Measurements from ENCODE around the gene KLHL22.
"Not testable (repeated sequence)": the region's sequence is repeated elsewhere in the genome, so short reads cannot be mapped to it uniquely, and the experiment has no call there.

KLHL22 gene

DNA sequence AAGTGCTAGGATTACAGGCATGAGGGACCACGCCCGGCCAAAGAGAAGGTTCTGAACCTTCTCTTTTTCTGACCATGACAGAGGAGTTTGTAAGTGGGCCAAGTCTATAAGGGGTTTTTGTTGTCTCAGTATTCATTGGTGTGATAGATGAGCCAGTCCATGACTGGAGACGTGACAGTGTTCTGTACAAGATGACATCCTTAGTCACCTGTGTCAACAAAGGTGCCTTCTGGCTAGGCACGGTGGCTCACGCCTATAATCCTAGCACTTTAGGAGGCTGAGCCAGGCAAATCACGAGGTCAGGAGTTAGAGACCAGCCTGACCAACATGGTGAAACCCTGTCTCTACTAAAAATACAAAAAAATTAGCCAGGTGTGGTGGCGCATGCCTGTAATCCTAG lies 4.2 kb upstream of the KLHL22 start:
- DNase-seq = no peak

DNA sequence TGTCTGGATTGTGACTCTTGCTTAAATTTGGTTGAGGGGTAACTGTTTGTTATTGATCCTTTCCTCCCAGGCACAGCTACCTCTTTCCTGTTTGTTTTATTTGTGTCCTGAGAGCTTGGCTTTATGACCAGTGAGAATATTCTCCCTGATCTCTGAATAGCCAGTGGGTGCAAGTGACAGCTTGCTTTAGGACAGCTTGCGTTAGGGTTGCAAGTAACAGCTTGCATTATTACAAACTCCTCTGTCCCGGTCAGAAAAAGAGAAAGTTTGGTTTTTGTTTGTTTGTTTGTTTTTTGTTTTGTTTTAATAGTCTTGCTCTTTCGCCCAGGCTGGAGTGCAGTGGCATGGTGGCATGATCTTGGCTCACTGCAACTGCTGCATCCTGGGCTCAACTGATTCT lies 3.3 kb upstream of the KLHL22 start:
- no peak for DNase-seq

DNA sequence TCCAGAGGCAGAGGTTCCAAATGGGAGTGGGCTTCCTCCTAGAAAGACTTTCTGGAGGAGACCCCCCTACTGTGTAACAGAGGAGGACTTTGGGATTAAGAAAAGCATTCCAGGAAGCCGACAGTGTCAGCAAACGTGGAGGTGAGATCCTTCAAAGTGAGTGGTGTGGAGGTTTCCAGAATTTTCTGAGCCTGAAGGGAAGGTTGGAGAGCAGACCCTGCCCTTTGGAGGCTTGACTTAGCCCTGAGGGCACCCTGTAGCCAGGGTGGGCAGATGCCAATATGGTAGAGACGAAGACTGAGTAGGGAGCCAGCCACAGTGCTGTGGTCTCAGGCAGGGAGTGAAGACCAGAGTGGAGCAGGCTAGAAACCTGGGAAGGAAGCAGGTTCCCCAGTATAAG lies 1.8 kb upstream of the KLHL22 start:
- no peak for DNase-seq

DNA sequence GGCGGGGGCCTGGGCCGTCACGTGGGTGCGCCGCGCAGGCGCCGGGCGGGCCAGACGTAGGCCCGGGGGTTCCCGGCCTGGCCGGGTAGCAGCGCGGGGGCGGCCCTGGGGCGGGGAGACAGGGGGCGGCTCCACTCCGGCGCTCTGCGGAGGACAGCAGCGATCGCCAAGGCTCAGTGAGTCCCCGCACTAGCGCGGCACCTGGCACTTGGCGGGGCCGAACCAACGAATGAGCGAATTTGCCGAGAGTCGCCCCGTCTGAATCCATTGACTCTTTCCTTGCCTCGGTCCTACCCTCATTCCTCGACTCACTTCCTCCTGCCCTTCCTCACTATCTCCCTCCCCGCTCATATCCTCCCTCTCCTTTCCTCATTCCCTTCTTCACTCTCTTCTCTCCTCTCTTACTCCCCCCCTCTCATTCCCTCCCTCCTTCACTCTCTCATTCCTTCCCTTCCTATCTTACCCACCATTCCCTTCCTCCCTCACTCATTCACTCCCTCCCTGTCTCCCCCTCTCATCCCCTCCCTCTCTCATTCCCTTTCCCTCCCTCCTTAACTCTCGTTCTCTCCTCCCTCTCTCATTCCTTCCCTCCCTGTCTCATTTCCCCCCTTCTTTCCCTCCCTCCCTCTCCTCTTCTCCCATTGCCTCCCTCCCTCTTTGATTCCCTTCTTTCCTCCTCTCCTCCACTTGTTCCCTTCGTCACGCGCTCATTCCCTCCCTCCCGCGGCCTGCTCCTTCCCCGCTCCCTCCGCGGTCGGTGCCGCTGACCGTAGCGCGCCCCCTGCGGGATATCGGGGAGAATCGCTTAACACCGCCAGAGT lies 476 bp upstream of the KLHL22 start:
- peak; percentile 86 for DNase-seq

DNA sequence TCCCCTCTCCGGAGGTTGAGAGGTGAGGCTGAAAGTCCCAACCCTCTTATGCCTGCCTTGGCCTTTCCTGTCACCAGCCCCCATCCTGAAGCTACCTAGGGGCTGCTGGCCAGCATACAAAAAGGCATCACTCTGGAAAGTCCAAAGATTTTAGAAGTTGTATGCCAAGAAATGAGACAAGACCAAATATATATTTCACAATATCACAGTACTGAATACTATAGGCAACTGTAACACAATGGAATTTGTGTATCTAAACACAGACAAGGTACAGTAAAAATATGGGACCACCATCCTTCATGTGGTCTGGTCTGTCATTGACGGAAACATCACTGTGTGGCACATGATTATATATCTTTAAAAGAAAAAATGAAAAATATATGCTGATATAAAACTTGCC lies 4.2 kb downstream of the KLHL22 start:
- no peak for DNase-seq

DNA sequence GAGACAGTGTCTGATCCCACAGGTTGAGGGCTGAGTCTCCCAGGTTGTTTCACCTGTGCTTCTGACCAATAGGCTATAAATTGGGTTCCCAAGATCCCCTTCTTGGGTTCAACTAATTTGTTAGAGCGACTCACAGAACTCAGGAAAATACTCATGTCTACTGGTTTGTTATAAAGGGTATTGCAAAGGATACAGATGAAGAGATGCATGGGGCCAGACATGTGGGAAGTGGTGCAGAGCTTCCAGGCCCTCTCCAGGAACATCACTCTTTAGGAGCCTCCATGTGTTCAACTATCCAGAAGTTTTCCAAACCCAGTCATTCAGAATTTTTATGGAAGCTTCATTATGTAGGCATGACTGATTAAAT lies 4.7 kb downstream of the KLHL22 start:
- DNase-seq = no peak

DNA sequence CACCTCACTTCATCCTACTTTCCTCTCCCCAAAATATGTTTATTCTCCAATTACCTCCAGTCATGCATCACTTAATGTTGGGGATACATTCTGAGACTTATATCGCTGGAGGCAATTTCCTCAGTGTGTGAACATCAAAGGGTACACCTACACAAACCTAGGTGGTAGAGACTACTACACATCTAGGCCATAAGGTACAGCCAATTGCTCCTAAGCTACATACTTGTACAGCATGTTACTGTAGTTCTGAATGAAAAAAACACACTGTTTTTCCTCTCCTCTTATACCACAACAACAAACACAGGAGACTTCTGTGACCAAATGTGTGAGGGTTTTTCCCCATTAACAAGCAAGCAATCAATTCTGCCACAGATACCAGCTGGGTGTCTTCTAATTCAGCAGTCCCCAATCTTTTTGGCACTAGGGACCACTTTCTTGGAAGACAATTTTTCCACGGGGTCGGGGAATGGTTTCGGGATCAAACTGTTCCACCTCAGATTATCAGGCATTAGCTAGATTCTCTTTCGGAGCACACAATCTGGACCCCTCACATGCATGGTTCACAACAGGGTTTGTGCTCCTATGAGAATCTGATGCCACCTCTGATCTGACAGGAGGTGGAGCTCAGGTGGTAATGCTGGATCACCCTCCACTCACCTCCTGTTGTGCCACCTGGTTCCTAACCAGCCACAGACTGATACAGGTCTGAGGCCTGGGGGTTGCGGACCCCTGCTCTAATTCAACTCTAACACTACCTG lies 5.2 kb downstream of the KLHL22 start:
- DNase-seq = no peak

DNA sequence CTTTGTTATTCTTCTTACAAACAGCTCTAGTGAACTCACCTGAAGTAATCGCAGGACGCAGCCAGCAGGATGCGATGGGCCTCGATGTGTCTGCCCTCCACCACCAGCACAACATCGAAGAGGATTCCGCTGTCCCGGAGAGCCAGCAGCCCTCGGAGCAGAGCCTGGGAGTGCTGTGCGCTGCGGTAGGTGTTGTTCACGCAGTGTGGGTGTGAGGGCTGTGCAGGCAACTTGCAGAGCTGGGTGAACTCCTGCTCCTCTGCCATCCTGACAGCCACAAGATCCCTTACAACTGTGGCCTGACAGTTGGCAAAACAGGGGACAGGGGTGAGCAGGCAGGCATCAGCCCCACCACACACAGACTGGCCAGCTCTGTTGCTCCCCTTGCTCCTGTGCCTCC lies 6.6 kb downstream of the KLHL22 start:
- no peak for DNase-seq

DNA sequence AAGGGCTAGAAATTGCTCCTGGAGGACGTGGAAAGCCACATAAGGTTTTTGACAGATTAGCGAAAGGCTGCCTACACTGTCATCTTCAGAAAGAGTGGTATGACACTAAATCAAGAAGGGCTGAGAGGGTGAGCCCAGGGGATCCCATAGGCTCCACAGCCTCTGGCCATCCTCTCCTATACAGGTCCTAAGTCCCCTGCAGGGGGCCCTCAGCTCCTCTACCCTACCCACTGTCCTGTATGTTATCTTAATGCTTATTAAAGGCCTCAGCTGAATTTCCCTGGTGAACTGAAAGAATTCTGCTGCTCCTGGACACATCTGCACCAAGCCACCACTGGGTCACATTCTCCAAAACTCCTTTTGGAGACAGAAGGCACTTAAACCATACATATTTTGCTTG lies 7.9 kb downstream of the KLHL22 start:
- DNase-seq = no peak

DNA sequence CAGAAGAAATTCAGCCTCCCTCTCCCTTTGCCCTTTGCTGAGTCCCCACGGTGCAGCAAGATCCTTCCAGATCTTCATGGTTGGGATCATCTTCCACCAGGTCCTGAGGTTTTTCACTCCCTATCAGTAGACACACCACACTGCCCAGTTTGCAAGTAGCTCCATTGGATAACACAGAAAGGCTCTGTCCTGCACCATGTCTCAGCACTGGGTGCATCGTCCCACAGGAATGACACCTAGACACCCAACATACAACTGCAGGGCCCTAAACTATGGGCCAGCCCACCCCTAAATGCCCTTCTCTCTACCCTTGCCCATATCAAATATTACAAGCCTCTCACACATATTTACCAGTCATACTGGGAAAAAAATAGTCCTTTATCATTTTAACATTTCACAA lies 9.4 kb downstream of the KLHL22 start:
- DNase-seq = no peak

DNA sequence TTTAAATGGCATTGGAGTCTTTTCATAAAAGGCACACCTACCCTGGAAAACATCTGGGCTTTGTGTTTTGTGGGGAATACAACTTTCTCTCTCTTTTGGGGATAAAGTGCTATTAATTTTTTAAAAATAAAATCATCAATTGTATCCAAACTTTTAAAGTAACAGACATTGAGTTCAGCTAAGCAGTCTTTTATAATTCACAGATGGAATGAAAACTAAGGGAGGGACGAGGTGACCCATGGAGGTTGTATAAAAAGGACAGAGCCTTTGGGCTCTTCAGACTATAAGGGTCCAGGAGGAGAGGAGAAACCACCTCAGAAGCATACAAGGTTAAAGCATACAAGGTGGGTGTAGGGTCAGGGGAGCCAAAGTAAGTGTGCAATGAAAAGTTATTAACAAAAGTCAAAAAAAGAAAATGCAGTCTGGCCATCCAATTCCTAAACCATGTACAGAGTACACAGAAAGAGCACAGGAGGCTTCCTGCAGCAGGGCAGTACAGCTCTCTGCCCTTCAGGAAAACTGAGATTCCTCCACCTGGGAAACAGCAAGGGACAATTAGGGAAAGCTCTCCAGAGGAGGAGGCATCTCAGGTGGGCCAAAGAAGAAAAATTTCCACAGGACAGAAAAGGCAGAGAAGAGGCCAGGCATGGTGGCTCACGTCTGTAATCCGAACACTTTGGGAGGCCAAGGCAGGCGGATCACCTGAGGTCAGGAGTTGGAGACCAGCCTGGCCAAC lies 10.5 kb downstream of the KLHL22 start:
- no peak for DNase-seq

DNA sequence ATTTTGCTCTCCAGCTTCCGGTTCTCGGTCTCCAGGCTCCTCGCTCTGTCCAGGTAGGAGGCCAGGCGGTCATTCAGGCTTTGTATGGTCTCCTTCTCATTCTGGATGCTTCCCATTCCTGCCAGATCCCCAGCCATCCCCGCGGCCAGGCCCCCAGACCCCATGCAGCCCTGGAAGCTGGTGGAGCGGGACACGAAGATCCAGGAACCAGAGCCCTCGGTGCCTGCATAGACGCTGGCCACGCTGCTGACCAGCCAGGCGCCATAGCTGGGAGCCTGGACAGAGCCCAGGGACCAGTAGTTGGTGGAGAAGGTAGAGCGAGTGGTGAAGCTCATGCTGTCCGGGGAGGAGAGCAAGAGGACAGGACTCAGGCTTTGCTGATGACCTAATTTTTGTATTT lies 11.8 kb downstream of the KLHL22 start:
- no peak for DNase-seq

DNA sequence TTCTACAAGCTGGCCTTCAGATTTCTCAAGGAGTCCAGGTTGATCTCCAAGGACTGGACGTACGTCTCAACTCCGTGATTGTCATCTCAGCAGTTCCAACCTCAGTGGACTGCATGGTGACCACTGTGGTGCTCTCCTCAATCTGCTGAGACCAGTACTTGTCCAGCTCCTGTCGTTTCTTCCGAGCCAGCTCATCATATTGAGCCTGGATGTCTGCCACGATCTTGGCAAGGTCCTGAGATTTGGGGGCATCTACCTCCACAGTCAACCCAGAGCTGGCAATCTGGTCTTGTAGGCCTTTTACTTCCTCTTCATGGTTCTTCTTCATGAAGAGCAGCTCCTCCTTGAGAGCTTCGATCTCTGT lies 12.5 kb downstream of the KLHL22 start:
- DNase-seq = not testable (repeated sequence)

DNA sequence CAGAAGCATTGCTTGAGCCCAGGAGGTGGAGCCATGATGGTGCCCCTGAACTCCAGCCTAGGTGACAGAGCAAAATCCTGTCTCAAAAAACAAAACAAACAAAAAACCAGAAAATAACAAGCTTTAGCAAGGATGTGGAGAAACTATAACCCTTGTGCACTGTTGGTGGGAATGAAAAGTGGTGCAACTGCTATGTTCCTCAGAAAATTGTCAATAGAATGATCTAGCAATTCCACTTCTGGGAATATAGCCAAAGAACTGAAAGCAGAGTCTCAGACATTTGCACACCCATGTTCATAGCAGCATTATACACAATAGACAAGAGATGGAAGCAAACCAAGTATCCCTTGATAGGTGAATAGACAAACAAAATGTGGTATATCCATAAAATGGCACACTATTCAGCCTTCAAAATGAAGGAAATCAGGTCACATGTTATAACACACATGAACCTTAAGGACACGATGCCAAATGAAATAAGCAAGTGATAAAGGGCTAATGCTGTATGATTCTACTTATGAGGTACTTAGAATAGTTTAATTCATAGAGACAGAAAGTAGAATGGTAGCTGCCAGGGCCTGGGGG lies 15.9 kb downstream of the KLHL22 start:
- DNase-seq = no peak

DNA sequence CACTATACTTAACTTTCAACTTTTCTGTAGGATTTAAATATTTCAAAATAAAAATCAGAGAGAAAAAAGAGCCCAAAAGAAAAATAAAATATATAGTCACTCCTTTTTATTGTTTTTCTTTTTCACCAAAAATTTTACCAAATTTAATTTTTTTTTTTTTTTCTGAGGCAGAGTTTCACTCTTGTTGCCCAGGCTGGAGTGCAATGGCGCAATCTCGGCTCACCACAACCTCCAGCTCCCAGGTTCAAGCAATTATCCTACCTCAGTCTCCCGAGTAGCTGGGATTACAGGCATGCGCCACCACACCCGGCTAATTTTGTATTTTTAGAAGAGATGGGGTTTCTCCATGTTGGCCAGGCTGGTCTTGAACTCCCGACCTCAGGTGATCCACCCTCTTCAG lies 17.5 kb downstream of the KLHL22 start:
- not testable (repeated sequence) for DNase-seq

DNA sequence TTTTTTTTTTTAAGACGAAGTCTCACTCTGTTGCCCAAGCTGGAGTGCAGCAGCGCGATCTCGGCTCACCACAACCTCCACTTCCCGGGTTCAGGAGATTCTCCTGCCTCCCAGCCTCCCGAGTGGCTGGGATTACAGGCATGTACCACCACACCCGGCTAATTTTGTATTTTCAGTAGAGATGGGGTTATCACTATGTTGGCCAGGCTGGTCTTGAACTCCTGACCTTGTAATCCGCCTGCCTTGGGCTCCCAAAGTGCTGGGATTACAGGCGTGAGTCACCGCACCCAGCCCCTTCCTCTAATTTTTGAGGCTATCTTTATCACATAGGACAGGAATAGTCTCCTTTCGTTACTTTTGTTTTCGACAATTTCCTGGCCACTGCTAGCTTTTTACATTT lies 20.0 kb downstream of the KLHL22 start:
- DNase-seq = not testable (repeated sequence)

DNA sequence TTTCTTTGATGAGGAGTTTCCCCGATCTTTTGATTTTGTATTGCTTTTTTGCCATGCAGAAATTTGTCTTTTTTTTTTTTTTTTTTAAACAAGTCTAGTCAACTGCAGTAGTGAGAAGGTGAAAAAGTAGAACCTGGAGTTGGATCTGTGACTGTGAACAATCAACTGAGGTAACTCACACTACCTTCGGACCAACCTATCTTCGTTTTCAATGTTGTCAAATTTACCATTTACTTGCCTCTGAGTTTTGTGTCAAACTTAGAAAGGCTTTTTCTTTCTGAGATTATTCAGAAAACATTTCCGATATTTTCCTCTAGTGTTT lies 20.5 kb downstream of the KLHL22 start:
- no peak for DNase-seq

DNA sequence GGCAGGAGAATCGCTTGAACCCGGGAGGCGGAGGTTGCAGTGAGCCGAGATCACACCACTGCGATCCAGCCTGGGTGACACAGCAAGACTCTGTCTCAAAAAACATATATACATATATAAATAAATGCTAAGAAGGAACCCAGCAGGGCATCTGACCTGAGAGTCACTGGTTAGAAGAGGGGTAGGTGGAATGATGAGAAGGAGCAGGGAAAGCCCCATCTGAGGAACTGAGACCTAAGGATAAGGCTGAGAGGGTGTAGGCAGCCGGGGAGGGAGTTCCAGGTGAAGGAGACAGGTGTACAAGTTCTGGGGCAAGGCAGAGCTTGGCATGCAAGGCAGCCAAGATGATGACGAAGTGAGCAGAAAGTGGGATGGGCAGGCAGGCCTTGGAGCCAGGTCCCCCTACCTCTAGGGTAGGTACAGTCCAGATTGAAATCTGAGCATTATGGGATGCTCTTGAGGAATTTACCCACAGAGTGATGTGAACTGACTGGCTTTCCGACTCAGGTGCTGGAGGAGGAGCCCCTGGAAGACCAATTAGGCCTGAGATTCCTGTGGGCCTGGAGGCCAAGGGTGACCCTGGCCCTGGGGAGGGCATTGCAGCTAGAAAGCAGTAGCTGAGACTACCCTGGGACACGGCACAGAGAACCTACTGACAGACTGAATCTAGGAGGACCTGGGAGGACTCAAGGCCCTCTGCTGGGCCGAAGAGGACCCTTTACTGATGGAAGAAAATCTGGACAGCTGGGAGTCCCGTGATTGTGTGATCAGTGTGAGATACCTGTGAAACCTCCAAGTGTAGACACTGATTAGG lies 22.8 kb downstream of the KLHL22 start:
- no peak for DNase-seq

DNA sequence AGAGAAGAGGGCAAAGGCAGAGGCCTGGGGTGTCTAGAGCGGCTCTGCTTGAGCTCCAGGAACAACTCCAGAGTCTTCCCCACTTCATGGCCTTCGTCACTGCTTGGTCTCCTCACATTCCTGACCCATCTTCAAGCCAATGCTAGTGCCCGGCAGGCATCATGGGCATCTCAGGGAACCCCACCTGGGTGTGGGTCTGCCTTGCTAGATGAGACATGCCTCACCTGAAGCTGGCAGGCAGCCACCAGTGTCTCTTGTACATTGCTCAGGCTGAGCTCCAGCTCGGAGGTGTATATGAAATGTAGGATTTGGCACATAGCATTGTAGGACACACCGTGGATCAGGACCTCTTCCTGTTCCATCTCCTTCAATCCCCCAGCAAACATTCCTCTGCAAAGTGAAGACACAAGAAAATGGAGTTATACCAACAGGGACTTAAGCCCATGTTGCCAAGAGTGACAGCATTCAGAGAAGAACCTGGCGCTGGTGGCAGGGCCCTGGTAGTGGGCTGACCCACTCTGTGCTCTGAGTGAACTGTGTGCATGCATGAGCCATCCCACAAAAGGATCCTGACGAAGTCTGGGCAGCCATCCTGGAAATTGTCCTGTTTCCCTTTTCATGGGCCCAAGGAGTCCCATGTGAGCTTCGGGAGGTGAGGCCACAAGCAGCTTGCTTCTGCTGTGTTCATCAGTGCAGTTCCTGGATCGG lies 24.3 kb downstream of the KLHL22 start:
- DNase-seq = no peak

DNA sequence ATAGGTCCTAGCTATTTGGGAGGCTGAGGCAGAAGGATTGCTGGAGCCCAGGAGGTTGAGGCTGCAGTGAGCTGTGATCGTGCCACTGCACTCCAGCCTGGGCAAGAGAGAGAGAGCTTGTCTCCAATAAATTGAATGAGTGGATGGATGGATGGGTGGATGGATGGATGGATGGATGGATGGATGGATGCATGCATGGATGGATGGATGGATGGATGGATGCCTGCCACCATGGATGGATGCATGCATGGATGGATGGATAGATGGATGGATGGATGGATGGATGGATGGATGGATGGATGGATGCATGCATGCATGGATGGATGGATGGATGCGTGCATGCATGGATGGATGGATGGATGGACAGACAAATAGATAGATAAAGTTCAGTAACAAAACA lies 25.1 kb downstream of the KLHL22 start:
- not testable (repeated sequence) for DNase-seq

DNA sequence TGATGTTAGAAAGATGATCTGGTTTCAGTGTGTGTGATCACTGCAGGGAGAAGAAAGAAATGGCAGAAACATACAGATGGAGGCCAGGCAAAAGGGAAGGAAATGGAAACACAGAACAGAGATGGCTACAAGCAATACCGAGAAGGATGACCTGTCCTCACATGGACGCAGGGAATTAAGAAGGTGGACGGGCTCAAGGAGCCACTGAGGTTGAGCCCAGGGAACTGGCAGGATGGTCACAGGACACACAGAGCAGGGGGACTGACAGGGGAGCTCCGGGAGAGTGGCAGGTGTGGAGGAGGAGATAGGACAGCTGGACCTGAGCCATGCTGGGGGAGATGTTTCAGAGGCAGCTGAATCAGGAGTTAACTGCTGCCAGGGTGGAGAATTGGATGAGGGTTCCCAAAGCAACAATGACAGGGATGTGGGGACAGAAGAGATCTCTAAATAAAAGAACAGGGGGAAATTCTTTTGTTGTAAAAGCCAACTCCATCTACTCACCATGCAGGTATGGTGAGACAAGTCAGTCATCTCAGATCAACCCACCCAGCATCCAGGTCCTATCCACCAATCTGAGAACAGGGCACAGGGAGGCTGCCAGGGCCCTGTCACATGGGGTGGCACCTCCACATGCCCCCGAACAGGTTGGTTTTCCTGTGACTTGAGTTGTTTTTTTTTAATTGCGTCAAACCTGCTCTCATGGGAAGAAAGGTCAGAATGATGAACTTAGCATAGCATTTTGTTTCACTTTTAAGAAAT lies 26.3 kb downstream of the KLHL22 start:
- DNase-seq = no peak
